ENCODE data around the gene METRNL. TPM values are rescaled to one million over a fixed set of nuclear protein-coding genes. Genes with fewer than 3 reads are reported as not detected.

Gene METRNL
- total and polyA plus RNA-seq, 8 donors: 11.1 to 28.3 (median 18.0) TPM

GRCh38 chr17:83077939-83078338 is 1.5 kb upstream of the METRNL start:
- ATAC-seq: no peak
- no peak overlapping the region for H3K4me3 ChIP-seq

GRCh38 chr17:83078378-83079351 is 744 bp upstream of the METRNL start:
- peak in 2 of 6 donors; percentile 45 to 69 for DNase-seq

More at GRCh38 chr17:83077939-83078338, 1.5 kb upstream of the METRNL start:
- 71 to 74% methylated on average over 7 of the region's 7 CpGs for WGBS, 2 donors
- FAIRE-seq: no peak
- peak in 1 of 6 donors; percentile 30 for DNase-seq
- H3K4me1 ChIP-seq: peaks cover 0 to 12% (median 3%) of the 10 kb centered on the region in 3 donors
- TF ChIP-seq CTCF (IDR thresholded peaks at IDR 0.05): no peak
- no peaks in the 10 kb centered on the region for H3K36me3 ChIP-seq
- intact Hi-C loops (cut with DNase I): loop anchor here in 1 of 3 donors (5.0 kb wide), 1 partner anchor 296 kb away; no protein-coding TSS in a partner anchor
- H3K9me3 ChIP-seq: no peaks in the 10 kb centered on the region
- H3K27me3 ChIP-seq: no peaks in the 10 kb centered on the region
- H3K27ac ChIP-seq: no peak overlapping the region

GRCh38 chr17:83079766-83080578 is 563 bp downstream of the METRNL start:
- peak overlapping the region; percentile 48 to 77 (median 62) for H3K27ac ChIP-seq
- ATAC-seq (peak in 1 of 4 donors; percentile 7), FAIRE-seq (no peak), DNase-seq (peak in 2 of 6 donors; percentile 38 to 61)
- no peaks in the 10 kb centered on the region for H3K27me3 ChIP-seq
- peak overlapping the region; percentile 66 to 86 (median 69) for H3K4me3 ChIP-seq
- TF ChIP-seq CTCF (IDR thresholded peaks at IDR 0.05): no peak
- H3K4me1 ChIP-seq: peaks cover 0 to 12% (median 12%) of the 10 kb centered on the region in 3 donors
- no peaks in the 10 kb centered on the region for H3K36me3 ChIP-seq
- 1% methylated on average over 25 to 124 of the region's 127 CpGs for WGBS, 2 donors
- intact Hi-C loops (cut with DNase I): loop anchor here in 1 of 3 donors (5.0 kb wide), 1 partner anchor 298 kb away; no protein-coding TSS in a partner anchor
- no peaks in the 10 kb centered on the region for H3K9me3 ChIP-seq

More at GRCh38 chr17:83078378-83079351, 744 bp upstream of the METRNL start:
- H3K4me1 ChIP-seq: peaks cover 0 to 12% (median 8%) of the 10 kb centered on the region in 3 donors
- TF ChIP-seq CTCF (IDR thresholded peaks at IDR 0.05): no peak
- H3K27ac ChIP-seq: peak overlapping the region in 1 of 4 donors; percentile 17
- no peaks in the 10 kb centered on the region for H3K36me3 ChIP-seq
- peak; percentile 6 to 34 (median 14) for ATAC-seq
- H3K9me3 ChIP-seq: no peaks in the 10 kb centered on the region
- intact Hi-C loops (cut with DNase I): loop anchor here in 1 of 3 donors (5.0 kb wide), 1 partner anchor 296 kb away; no protein-coding TSS in a partner anchor
- WGBS, 2 donors: 4 to 10% methylated on average over 58 to 93 of the region's 93 CpGs
- H3K27me3 ChIP-seq: no peaks in the 10 kb centered on the region
- H3K4me3 ChIP-seq: peak overlapping the region; percentile 51 to 86 (median 72)
- FAIRE-seq: no peak

- H3K4me1 ChIP-seq: peaks cover 0 to 12% (median 12%) of the 10 kb centered on the region in 3 donors
- TF ChIP-seq CTCF (IDR thresholded peaks at IDR 0.05): no peak
- peak in 1 of 4 donors; percentile 11 for ATAC-seq
- H3K4me3 ChIP-seq: peak overlapping the region; percentile 66 to 86 (median 69)
- H3K27me3 ChIP-seq: no peaks in the 10 kb centered on the region
- peak overlapping the region; percentile 48 to 77 (median 62) for H3K27ac ChIP-seq
- no peak for DNase-seq
- H3K9me3 ChIP-seq: no peaks in the 10 kb centered on the region
- no peak for FAIRE-seq
- no peaks in the 10 kb centered on the region for H3K36me3 ChIP-seq
- intact Hi-C loops (cut with DNase I): no loop called here
- 1 to 2% methylated on average over 10 to 40 of the region's 44 CpGs for WGBS, 2 donors
Measured at GRCh38 chr17:83080579-83080857, 1.1 kb downstream of the METRNL start.

All from pancreas (tissue), 10 donors.